Stimulated activated CD4-positive, alpha-beta T cell treated with anti-CD3 and anti-CD28 coated beads, Interleukin-1b, Interleukin-23, amount 100 ng/mL, for 4 hours (primary cell): ENCODE data around the gene TEDDM1.
"Not testable (repeated sequence)": the region's sequence is repeated elsewhere in the genome, so short reads cannot be mapped to it uniquely, and the experiment has no call there.

Source experiments
- DNase-seq, 2 donors: peaks; one replicate each; pipeline ENCODE4 v3.0.0-alpha.2; 2020; ENCODE audit warnings: low read depth in 2 of 2

The TEDDM1 gene

DNA sequence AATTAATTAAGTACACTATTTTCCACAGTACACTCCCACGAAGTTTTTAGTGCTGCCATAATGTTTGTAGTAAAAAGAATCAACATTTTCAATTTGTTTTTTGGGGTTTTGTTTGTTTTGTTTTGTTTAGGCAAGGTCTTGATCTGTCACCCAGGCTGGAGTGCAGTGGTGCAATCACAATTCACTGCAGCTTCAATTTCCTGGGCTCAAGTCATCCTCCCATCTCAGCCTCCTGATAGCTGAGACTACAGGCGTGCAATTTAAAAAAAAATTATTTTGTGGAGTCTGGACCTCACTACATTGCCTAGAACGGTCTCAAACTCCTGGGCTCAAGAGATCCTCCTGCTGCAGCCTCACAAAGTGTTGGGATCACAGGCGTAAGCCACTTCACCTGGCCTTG, 20.3 kb downstream of the TEDDM1 start:
- DNase-seq = no peak

DNA sequence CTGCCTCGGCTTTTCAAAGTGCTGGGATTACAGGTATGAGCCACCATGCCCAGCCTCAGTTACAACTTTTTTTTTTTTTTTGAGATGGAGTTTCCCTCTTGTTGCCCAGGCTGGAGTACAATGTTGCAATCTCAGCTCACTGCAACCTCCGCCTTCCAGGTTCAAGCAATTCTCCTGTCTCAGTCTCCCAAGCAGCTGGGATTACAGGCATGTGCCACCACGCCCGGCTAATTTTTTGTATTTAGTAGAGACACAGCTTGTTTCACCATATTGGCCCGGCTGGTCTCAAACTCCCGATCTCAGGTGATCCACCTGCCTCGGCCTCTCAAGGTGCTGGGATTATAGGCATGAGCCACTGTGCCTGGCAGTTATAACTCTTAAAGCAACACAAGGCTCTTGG, 20.7 kb downstream of the TEDDM1 start:
- not testable (repeated sequence) for DNase-seq

DNA sequence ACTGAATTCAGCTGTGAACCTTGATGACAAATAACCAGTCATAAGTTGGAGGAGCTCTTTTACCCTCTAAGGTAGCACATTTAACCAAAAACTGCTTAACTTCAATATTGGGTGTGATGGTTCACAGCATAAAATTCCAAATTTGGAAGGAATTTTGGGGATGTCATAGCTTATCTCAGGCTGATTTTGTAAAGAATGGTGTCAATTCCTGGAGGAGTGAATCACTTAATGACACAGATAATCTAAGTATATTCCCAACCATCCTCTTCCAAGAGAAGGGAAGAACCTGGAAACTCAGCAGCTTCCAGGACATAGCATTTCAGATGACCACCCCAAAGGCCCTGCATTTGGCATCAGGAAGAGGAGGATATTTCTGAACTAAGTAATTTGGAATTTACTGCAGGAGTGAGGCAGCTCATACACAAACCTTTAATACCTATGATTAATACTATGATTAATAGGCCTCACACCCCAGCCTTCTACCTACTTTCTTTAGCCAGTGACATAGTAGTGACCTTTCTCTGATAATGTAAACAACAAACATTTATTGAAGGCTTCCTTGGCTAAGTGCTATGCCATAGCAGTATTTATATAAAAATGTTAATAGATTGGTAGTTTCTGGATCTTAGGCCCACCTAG, 23.4 kb downstream of the TEDDM1 start:
- DNase-seq = no peak

DNA sequence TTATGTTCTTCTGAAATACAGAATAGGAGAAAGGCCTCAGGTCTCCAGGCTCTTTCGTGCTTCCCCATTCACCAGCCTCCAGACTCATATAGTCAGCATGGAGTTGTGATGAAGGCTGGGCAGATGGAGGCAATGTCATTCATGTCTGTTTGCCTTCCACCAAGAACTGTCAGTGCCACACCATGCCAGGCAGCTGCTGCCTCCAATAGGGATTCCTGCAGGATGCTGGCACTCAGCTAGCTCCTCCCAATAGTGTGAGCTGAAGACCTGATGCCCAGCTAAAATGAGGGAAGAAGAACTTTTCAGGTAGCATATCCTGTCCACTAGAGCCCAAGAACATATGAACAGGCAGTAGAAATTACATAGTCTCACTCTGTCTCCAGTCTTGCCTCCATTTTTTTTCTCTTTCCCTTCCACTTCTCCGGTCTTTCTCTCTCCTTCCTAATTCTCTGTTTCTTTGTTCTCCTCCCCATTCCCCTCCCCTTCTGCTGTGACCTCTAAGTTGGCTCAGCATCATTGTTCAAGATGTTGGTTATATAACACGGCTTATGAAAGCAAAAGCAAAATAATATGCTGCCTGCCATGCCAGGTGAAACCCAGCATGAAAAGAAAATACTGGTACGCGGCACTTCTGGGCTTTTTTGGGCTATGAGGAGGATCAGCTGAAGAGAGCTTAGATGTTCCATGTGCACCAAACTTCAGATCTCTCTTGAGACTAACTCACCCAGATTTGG, 26.2 kb downstream of the TEDDM1 start:
- no peak for DNase-seq

DNA sequence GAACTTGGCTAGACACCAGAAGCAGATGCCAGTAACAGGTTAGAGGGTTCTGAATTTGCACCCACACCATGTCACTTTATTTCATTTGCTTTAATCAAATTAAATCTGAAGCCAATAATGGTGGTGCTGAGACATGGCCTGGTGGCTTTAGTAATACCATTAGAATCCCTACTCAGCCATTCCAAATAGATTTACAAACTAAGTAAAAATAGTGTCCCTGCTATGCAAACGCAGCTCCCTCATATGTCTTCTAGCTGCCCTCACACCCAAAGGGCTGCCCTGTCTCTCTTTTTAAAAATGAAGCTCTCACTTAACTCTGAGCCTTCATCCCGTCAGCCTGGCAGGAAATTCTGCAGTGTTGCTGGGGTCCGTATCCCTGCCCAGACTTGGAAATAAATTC, 29.9 kb downstream of the TEDDM1 start:
- no peak for DNase-seq

DNA sequence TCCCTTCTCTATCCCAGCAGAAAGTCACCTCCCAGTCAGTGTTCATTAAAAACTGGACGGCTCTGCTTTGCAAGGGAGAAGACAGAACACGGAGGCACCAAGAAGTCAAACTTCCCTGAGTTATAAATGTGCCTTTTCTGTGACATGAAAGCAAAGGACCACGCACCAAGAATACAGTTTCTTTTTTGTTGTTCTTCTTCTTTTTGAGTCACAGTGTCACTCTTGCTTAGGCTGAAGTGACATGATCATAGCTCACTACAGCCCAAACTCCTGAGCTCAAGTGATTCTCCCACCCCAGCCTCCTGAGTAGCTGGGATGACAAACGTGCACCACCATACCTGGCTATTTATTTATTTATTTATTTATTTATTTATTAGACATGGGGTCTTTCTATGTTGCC, 31.6 kb downstream of the TEDDM1 start:
- DNase-seq = no peak

DNA sequence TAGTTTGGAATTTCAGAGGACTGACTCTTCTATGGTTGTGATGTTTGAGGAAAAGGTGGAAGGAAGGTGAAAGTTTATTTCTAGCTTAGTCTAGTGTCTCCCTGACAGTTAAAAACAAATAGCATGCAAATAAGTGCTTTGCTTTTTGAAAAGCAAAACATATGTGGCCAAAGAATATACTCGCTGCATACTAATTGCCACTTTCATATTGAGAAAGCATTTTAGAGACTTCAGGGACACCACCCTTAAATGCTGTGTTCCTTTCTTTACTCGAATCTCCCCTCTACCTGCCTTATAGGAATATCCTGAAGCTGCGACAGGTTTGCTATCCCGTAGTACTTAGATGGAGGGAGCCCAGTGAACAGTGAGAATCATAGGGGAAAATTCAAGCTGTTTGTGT, 32.1 kb downstream of the TEDDM1 start:
- no peak for DNase-seq

DNA sequence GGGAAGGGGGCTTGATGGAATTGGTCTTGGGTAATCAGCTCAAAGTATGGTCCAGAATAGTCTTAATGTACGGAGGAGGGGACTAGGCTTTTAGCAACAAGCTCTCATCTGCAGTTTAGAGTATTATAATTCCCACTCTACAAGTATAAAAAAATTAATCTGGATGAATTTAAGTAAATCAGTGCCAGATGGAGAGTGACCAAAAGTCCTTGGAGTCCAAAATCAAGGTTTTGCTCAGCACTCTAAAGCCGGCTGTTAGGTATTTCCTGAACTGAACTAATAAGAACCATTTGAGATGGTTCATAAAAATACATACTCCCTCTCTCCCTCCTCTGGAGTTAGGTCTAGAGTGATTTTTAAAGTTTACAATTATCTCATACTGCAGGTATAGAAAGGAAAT, 32.5 kb downstream of the TEDDM1 start:
- DNase-seq = no peak

DNA sequence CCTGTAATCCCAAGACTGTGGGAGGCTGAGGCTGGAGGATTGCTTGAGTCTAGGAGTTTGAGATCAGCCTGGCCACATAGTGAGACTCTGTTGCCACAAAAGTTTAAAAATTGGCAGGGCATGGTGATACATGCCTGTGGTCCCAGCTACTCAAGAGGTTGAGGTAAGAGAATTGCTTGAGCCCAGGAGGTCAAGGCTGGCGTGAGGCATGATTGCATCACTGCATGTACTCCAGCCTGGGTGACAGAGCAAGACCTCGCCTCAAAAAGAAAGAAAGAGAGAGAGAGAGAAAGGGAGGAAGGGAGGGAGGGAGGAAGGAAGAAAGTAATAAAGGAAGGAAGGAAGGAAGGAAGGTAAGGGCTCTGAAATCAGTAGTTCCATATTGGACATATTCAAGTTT, 33.9 kb downstream of the TEDDM1 start:
- no peak for DNase-seq

DNA sequence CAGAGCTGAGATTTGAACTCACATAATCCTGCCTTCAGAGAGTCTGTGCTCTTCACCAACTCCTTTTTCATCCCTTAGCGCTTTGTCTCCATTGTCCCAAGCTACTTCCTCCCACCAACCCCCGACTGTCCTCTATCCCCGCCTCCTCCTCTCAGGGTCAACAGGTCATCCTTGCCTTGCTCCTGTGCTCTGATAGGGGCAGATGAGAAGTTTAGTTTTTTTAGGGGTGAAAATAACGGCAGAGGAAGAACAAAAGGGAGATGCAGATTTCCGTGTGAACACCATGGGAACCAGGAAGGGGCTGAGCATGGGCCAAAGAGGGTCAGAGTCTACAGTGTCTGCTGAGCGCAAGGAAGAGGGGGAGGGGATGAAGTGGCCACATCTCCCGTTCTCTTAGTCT, 40.8 kb downstream of the TEDDM1 start:
- DNase-seq = no peak

DNA sequence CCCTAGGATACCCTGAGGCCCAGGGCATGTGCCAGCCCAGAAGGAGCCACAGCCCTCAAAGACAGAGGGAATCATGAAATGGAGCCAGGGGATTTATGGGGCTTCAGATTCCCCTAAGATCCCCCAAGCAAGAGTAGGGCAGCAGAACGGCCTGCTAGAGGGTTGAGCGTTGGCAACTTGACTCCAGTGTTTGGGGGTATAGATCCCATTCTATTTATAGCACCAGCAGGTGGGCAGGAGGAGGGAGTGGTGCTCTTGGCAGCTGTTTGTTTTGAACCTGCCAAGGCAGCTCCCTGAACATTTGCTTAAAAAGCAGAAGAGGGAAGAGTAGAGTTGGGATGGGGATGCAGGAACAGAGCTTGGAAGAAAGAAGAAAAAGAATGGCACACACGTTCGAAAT, 42.6 kb downstream of the TEDDM1 start:
- no peak for DNase-seq

DNA sequence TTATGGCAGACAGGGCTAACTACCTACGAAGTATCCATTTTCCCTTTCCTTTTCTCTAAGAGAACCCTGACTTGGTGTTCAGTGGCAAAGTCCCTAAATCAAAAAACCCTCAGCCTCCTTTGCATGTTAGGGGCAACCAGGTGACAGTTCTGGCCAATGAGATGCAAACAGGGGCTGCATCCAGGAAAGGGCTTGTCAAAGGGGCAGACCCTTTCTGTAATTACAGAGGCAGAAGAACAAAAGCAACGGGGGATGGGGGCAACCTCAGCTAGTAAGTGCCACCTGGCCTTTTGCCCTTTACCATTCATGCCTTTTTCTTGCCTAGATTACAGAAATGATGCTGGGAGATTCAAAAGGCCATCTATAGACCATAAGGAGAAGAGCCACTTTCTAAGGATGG, 43.3 kb downstream of the TEDDM1 start:
- no peak for DNase-seq

DNA sequence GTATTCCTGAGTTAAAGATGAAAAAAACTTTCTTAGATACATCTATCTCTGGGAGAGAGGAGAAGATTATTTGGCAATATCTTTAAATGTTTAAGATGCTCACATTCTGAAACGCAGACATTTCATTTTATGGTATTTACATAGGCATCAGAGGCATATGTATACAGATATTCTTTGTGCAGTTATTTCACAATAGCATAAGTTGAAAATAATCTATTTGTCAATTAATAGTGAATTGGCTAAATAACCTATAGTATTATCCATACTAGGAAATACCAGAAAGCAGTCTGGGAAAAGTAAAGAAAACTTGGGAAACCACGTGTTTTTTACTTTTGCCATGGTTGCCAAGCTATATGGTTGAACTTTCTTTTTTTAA, 44.8 kb downstream of the TEDDM1 start:
- no peak for DNase-seq

DNA sequence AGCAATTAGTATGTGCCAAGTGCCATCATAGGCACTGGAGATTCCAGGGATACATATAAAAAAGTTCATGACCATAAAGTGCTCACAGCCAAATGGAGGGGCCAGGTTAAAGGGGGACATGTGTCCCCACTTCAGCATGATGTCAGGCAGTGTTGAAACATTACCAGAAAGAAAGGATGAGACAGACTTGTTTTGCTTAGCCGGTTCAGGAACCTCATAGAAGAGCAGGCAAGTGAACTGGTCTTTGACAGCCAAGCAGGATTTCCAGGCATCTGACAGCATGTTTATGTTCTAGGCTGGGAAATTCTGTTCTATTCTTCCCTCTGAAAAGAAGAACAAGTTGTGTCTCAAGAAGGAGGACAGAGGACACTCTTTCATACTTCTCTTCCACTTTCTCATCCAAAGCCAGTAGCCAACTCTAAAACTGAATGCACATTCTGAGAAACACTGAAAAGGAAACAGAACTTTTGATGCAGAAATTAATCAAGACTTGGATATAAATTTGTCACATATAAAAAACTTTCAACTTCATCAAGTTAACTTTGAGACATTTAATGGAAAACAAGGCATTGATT, 48.6 kb downstream of the TEDDM1 start:
- no peak for DNase-seq

DNA sequence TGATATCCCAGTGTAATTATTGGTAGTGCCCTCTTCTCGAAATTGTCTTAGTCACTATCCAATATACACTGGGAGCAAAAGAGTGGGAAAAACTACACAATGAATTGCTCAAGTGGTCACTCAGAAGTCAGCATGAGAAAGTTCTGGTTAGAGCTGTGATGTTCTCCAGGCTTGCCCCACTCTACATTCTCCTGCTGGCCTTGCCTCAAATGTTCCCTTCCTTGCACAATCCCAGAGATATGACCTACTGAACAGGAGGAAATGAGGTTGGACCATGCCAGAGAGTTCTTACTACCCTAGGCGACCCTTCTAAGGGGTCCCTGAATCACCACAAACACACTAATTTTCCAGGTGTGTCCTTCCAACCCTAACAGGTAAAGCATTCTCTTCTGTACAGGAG, 49.6 kb downstream of the TEDDM1 start:
- no peak for DNase-seq

DNA sequence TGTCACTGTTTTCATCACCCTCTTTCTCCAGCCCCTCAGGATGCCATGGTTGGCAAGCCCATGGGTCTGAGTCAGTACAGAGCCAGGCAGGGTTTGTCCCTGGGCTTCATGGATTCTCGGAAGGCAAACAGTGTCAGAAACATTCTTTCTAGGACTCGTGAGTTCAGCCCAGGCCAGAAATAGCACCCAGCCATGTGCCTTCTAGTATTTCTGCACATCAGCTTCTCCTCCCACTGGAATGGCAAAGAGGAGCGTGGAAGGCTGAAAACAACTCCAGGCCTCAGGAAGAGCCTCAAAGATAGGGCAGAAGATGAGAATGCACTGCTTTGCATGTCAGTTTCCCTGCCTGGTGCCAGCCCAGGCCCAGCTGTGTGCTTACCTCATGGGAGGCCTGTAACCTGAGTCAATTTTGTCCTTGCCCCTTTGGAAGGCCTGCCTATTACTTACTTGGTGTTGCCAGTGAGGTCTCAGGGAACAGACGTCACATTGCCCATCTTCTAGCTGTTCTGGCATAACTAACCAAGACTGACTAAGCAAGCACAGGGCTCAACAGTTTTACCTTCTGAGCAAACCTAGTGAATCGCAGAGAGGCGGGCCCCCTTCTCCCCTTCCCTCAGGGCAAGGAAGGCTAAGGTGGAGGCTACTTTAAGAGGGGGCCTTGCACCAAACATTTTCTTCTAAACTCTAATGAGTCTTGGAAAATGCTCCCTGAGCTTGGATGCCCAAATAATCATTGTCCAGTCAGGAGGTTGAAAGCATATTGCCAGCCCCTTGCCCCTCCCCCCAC, 51.3 kb downstream of the TEDDM1 start:
- no peak for DNase-seq
